ENCODE measurements around the gene ERFE.
"Not testable (repeated sequence)": the region's sequence is repeated elsewhere in the genome, so short reads cannot be mapped to it uniquely, and the experiment has no call there.

ERFE gene

GRCh38 chr2:238164906-238165287 lies 6.1 kb downstream of the ERFE start:
- Mint-ChIP-seq H3K36me3 (no peaks in the 10 kb centered on the region), H3K9me3 (ENCODE audit: low read depth) (no peaks in the 10 kb centered on the region), H3K4me1 (ENCODE audit: low read depth) (peaks cover 6% of the 10 kb centered on the region), H3K27ac (no peak overlapping the region), H3K27me3 (peaks cover 5% of the 10 kb centered on the region), H3K4me3 (no peak overlapping the region)

GRCh38 chr2:238165288-238165921 lies 6.6 kb downstream of the ERFE start:
- no peak overlapping the region for H3K27ac Mint-ChIP-seq
- no peak overlapping the region for H3K4me3 Mint-ChIP-seq
- H3K9me3 Mint-ChIP-seq (ENCODE audit: low read depth): no peaks in the 10 kb centered on the region
- no peaks in the 10 kb centered on the region for H3K36me3 Mint-ChIP-seq
- H3K27me3 Mint-ChIP-seq: peaks cover 5% of the 10 kb centered on the region
- peaks cover 6% of the 10 kb centered on the region for H3K4me1 Mint-ChIP-seq (ENCODE audit: low read depth)

GRCh38 chr2:238166391-238167343 lies 7.9 kb downstream of the ERFE start:
- H3K27me3 Mint-ChIP-seq: peaks cover 5% of the 10 kb centered on the region
- H3K4me3 Mint-ChIP-seq: no peak overlapping the region
- peaks cover 3% of the 10 kb centered on the region for H3K4me1 Mint-ChIP-seq (ENCODE audit: low read depth)
- no peaks in the 10 kb centered on the region for H3K9me3 Mint-ChIP-seq (ENCODE audit: low read depth)
- no peak overlapping the region for H3K27ac Mint-ChIP-seq
- no peaks in the 10 kb centered on the region for H3K36me3 Mint-ChIP-seq

GRCh38 chr2:238167344-238167715 lies 8.6 kb downstream of the ERFE start:
- Mint-ChIP-seq H3K27me3 (peaks cover 5% of the 10 kb centered on the region), H3K27ac (no peak overlapping the region), H3K36me3 (no peaks in the 10 kb centered on the region), H3K9me3 (ENCODE audit: low read depth) (no peaks in the 10 kb centered on the region), H3K4me3 (no peak overlapping the region), H3K4me1 (ENCODE audit: low read depth) (peaks cover 3% of the 10 kb centered on the region)

GRCh38 chr2:238167761-238168160 lies 9.0 kb downstream of the ERFE start:
- no peaks in the 10 kb centered on the region for H3K36me3 Mint-ChIP-seq
- H3K4me1 Mint-ChIP-seq (ENCODE audit: low read depth): peaks cover 3% of the 10 kb centered on the region
- H3K27ac Mint-ChIP-seq: no peak overlapping the region
- H3K27me3 Mint-ChIP-seq: peaks cover 5% of the 10 kb centered on the region
- H3K9me3 Mint-ChIP-seq (ENCODE audit: low read depth): no peaks in the 10 kb centered on the region
- H3K4me3 Mint-ChIP-seq: no peak overlapping the region

- no peaks in the 10 kb centered on the region for H3K9me3 Mint-ChIP-seq (ENCODE audit: low read depth)
- peak overlapping the region; percentile 23 for H3K27ac Mint-ChIP-seq
- no peak overlapping the region for H3K4me3 Mint-ChIP-seq
- peaks cover 4% of the 10 kb centered on the region for H3K36me3 Mint-ChIP-seq
- H3K27me3 Mint-ChIP-seq: peaks cover 5% of the 10 kb centered on the region
- peaks cover 3% of the 10 kb centered on the region for H3K4me1 Mint-ChIP-seq (ENCODE audit: low read depth)
Observed at GRCh38 chr2:238168196-238169047, 9.7 kb downstream of the ERFE start.

- H3K27me3 Mint-ChIP-seq: peaks cover 5% of the 10 kb centered on the region
- peaks cover 3% of the 10 kb centered on the region for H3K4me1 Mint-ChIP-seq (ENCODE audit: low read depth)
- no peak overlapping the region for H3K4me3 Mint-ChIP-seq
Observed at GRCh38 chr2:238169048-238169707, 10.4 kb downstream of the ERFE start.

GRCh38 chr2:238169708-238170251 lies 11.0 kb downstream of the ERFE start:
- no peak overlapping the region for H3K27ac Mint-ChIP-seq
- H3K4me3 Mint-ChIP-seq: no peak overlapping the region
- H3K36me3 Mint-ChIP-seq: peaks cover 4% of the 10 kb centered on the region

More at GRCh38 chr2:238169048-238169707, 10.4 kb downstream of the ERFE start:
- H3K36me3 Mint-ChIP-seq: peaks cover 4% of the 10 kb centered on the region
- peak overlapping the region; percentile 23 for H3K27ac Mint-ChIP-seq
- no peaks in the 10 kb centered on the region for H3K9me3 Mint-ChIP-seq (ENCODE audit: low read depth)

GRCh38 chr2:238170386-238171071 lies 11.8 kb downstream of the ERFE start:
- H3K4me1 Mint-ChIP-seq (ENCODE audit: low read depth): no peaks in the 10 kb centered on the region
- H3K4me3 Mint-ChIP-seq: no peak overlapping the region
- no peak overlapping the region for H3K27ac Mint-ChIP-seq
- no peaks in the 10 kb centered on the region for H3K27me3 Mint-ChIP-seq
- H3K9me3 Mint-ChIP-seq (ENCODE audit: low read depth): no peaks in the 10 kb centered on the region
- H3K36me3 Mint-ChIP-seq: peaks cover 4% of the 10 kb centered on the region

More at GRCh38 chr2:238169708-238170251, 11.0 kb downstream of the ERFE start:
- H3K27me3 Mint-ChIP-seq: peaks cover 4% of the 10 kb centered on the region
- H3K4me1 Mint-ChIP-seq (ENCODE audit: low read depth): peaks cover 2% of the 10 kb centered on the region
- H3K9me3 Mint-ChIP-seq (ENCODE audit: low read depth): no peaks in the 10 kb centered on the region

GRCh38 chr2:238171072-238171431 lies 12.3 kb downstream of the ERFE start:
- H3K27ac Mint-ChIP-seq; H3K4me3 Mint-ChIP-seq; H3K9me3 Mint-ChIP-seq (ENCODE audit: low read depth); H3K27me3 Mint-ChIP-seq; H3K36me3 Mint-ChIP-seq; H3K4me1 Mint-ChIP-seq (ENCODE audit: low read depth): not testable (repeated sequence)

GRCh38 chr2:238171575-238172187 lies 12.9 kb downstream of the ERFE start:
- Mint-ChIP-seq H3K9me3 (ENCODE audit: low read depth) (no peaks in the 10 kb centered on the region), H3K27me3 (no peaks in the 10 kb centered on the region), H3K4me1 (ENCODE audit: low read depth) (no peaks in the 10 kb centered on the region), H3K36me3 (peaks cover 4% of the 10 kb centered on the region), H3K27ac (no peak overlapping the region), H3K4me3 (no peak overlapping the region)

- Mint-ChIP-seq H3K27me3 (no peaks in the 10 kb centered on the region), H3K9me3 (ENCODE audit: low read depth) (no peaks in the 10 kb centered on the region), H3K36me3 (peaks cover 4% of the 10 kb centered on the region), H3K4me3 (no peak overlapping the region), H3K27ac (no peak overlapping the region), H3K4me1 (ENCODE audit: low read depth) (no peaks in the 10 kb centered on the region)
Observed at GRCh38 chr2:238172439-238172838, 13.7 kb downstream of the ERFE start.

- Mint-ChIP-seq H3K4me1 (ENCODE audit: low read depth) (no peaks in the 10 kb centered on the region), H3K27ac (no peak overlapping the region), H3K27me3 (no peaks in the 10 kb centered on the region), H3K9me3 (ENCODE audit: low read depth) (no peaks in the 10 kb centered on the region), H3K36me3 (peaks cover 4% of the 10 kb centered on the region), H3K4me3 (no peak overlapping the region)
Observed at GRCh38 chr2:238173692-238174091, 14.9 kb downstream of the ERFE start.

Data from activated naive CD8-positive, alpha-beta T cell (primary cell).